Liver (tissue), 3 donors: ENCODE results near the gene MAGEC3.

Experiments used
- GABPA ChIP-seq, 2 donors: IDR thresholded peaks in 1 of 2; conservative IDR thresholded peaks in 1 of 2; 2 replicates each; pipeline ENCODE4 v1.6.1; 2016; ENCODE audit warnings: antibody characterized with exemption in 2 of 2, mild to moderate bottlenecking in 1 of 2, moderate library complexity in 1 of 2
- HNF4A ChIP-seq, 2 donors: conservative IDR thresholded peaks; 2 replicates each; pipeline ENCODE4 v1.6.1; 2016; ENCODE audit warnings: antibody characterized with exemption in 2 of 2, mild to moderate bottlenecking in 2 of 2
- JUND ChIP-seq, 2 donors: IDR thresholded peaks; 2 replicates each; pipeline ENCODE4 v1.6.1; 2016; ENCODE audit warnings: antibody characterized with exemption in 2 of 2
- RAD21 ChIP-seq, 2 donors: IDR thresholded peaks; 2 replicates each; pipeline ENCODE4 v1.6.1; 2016; ENCODE audit warnings: antibody characterized with exemption in 2 of 2, mild to moderate bottlenecking in 2 of 2
- RXRA ChIP-seq, 2 donors: IDR thresholded peaks; 2 replicates each; pipeline ENCODE4 v1.6.1; 2017 to 2018; ENCODE audit warnings: antibody characterized with exemption in 2 of 2, mild to moderate bottlenecking in 1 of 2
- SP1 ChIP-seq: IDR thresholded peaks from 2 replicates; pipeline ENCODE4 v1.6.1; 2018; ENCODE audit warnings: antibody characterized with exemption, mild to moderate bottlenecking
- TAF1 ChIP-seq: conservative IDR thresholded peaks from 2 replicates; pipeline ENCODE4 v1.6.1; 2016; ENCODE audit warnings: antibody characterized with exemption, mild to moderate bottlenecking
- YY1 ChIP-seq: IDR thresholded peaks from 2 replicates; pipeline ENCODE4 v1.6.1; 2016; ENCODE audit warnings: antibody characterized with exemption, mild to moderate bottlenecking
- TF ChIP-seq, protein P1 (sequence below): fragments of 150-350 bp; IDR thresholded peaks from 2 replicates; pipeline ENCODE4 v1.5.1; 2017; ENCODE audit warnings: improper control_type of control experiment, low read depth, low read length; ENCODE audit not compliant: missing input control
- TF ChIP-seq, protein P2 (sequence below): IDR thresholded peaks from 2 replicates; pipeline ENCODE4 v1.6.1; 2016; ENCODE audit warnings: antibody characterized with exemption
- TF ChIP-seq, protein P3 (sequence below): IDR thresholded peaks from 2 replicates; pipeline ENCODE4 v1.6.1; 2016; ENCODE audit warnings: antibody characterized with exemption, mild to moderate bottlenecking
- TF ChIP-seq, protein P4 (sequence below): IDR thresholded peaks from 2 replicates; pipeline ENCODE4 v1.6.1; 2016; ENCODE audit warnings: antibody characterized with exemption
- TF ChIP-seq, protein P5 (sequence below): IDR thresholded peaks from 2 replicates; pipeline ENCODE4 v1.6.1; 2016; ENCODE audit warnings: antibody characterized with exemption
- donor health status: healthy.
- donor health status: healthy.

DNA sequence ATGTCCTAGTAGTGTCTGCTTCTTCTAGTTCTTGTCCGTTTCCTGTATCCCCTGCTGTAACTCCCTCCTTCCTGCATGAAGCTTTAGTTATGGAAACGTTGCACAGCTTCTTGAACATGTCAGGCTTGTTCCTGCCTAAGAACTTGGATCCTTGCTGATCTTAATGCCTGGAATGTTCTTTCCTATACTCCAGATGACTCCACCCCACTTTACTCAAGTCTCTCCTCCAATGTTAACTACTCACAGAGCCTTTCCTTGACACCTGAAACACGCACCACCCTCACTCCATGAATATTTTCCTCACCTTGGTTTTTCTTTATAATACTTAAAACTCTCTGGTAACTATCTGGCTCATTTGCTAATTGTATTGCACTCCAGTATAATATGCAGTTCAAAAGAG is 19.4 kb downstream of the MAGEC3 start:
- TF ChIP-seq JUND (IDR thresholded peaks at IDR 0.05) = no peak
- TF ChIP-seq, protein P1, sequence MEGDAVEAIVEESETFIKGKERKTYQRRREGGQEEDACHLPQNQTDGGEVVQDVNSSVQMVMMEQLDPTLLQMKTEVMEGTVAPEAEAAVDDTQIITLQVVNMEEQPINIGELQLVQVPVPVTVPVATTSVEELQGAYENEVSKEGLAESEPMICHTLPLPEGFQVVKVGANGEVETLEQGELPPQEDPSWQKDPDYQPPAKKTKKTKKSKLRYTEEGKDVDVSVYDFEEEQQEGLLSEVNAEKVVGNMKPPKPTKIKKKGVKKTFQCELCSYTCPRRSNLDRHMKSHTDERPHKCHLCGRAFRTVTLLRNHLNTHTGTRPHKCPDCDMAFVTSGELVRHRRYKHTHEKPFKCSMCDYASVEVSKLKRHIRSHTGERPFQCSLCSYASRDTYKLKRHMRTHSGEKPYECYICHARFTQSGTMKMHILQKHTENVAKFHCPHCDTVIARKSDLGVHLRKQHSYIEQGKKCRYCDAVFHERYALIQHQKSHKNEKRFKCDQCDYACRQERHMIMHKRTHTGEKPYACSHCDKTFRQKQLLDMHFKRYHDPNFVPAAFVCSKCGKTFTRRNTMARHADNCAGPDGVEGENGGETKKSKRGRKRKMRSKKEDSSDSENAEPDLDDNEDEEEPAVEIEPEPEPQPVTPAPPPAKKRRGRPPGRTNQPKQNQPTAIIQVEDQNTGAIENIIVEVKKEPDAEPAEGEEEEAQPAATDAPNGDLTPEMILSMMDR = no peak
- TF ChIP-seq YY1 = no peak
- TF ChIP-seq, protein P2, sequence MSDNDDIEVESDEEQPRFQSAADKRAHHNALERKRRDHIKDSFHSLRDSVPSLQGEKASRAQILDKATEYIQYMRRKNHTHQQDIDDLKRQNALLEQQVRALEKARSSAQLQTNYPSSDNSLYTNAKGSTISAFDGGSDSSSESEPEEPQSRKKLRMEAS = no peak
- TF ChIP-seq, protein P3, sequence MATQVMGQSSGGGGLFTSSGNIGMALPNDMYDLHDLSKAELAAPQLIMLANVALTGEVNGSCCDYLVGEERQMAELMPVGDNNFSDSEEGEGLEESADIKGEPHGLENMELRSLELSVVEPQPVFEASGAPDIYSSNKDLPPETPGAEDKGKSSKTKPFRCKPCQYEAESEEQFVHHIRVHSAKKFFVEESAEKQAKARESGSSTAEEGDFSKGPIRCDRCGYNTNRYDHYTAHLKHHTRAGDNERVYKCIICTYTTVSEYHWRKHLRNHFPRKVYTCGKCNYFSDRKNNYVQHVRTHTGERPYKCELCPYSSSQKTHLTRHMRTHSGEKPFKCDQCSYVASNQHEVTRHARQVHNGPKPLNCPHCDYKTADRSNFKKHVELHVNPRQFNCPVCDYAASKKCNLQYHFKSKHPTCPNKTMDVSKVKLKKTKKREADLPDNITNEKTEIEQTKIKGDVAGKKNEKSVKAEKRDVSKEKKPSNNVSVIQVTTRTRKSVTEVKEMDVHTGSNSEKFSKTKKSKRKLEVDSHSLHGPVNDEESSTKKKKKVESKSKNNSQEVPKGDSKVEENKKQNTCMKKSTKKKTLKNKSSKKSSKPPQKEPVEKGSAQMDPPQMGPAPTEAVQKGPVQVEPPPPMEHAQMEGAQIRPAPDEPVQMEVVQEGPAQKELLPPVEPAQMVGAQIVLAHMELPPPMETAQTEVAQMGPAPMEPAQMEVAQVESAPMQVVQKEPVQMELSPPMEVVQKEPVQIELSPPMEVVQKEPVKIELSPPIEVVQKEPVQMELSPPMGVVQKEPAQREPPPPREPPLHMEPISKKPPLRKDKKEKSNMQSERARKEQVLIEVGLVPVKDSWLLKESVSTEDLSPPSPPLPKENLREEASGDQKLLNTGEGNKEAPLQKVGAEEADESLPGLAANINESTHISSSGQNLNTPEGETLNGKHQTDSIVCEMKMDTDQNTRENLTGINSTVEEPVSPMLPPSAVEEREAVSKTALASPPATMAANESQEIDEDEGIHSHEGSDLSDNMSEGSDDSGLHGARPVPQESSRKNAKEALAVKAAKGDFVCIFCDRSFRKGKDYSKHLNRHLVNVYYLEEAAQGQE = no peak
- TF ChIP-seq GABPA (IDR thresholded peaks at IDR 0.05 in 1 of 2, conservative IDR thresholded peaks at IDR 0.05 in 1 of 2) = no peak
- no peak for TF ChIP-seq RXRA (IDR thresholded peaks at IDR 0.05)
- TF ChIP-seq, protein P4, sequence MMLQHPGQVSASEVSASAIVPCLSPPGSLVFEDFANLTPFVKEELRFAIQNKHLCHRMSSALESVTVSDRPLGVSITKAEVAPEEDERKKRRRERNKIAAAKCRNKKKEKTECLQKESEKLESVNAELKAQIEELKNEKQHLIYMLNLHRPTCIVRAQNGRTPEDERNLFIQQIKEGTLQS = no peak
- TF ChIP-seq RAD21 (IDR thresholded peaks at IDR 0.05) = no peak
- TF ChIP-seq, protein P5, sequence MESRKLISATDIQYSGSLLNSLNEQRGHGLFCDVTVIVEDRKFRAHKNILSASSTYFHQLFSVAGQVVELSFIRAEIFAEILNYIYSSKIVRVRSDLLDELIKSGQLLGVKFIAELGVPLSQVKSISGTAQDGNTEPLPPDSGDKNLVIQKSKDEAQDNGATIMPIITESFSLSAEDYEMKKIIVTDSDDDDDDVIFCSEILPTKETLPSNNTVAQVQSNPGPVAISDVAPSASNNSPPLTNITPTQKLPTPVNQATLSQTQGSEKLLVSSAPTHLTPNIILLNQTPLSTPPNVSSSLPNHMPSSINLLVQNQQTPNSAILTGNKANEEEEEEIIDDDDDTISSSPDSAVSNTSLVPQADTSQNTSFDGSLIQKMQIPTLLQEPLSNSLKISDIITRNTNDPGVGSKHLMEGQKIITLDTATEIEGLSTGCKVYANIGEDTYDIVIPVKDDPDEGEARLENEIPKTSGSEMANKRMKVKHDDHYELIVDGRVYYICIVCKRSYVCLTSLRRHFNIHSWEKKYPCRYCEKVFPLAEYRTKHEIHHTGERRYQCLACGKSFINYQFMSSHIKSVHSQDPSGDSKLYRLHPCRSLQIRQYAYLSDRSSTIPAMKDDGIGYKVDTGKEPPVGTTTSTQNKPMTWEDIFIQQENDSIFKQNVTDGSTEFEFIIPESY = no peak
- no peak for TF ChIP-seq SP1
- no peak for TF ChIP-seq TAF1
- TF ChIP-seq HNF4A (conservative IDR thresholded peaks at IDR 0.05) = no peak
